Brain microvascular endothelial cell (primary cell): ENCODE data around the gene N4BP2L1.

Experiments
- DNase-seq: peaks from one replicate; pipeline ENCODE4 v3.0.0-alpha.2; 2020
- H3K27ac ChIP-seq: fragments of 250-450 bp; sonication (Bioruptor Pico); 2 replicates; pipeline ENCODE4 v1.5.1; 2020; ENCODE audit warnings: mild to moderate bottlenecking, moderate library complexity
- H3K27me3 ChIP-seq: fragments of 250-450 bp; sonication (Bioruptor Pico); replicated peaks from 2 replicates; pipeline ENCODE4 v1.5.1; 2020; ENCODE audit warnings: mild to moderate bottlenecking
- H3K36me3 ChIP-seq: fragments of 250-450 bp; sonication (Bioruptor Pico); replicated peaks from 2 replicates; pipeline ENCODE4 v1.5.1; 2020; ENCODE audit warnings: mild to moderate bottlenecking
- H3K4me3 ChIP-seq: 2 replicates; pipeline ENCODE4 v1.5.1; 2011; ENCODE audit warnings: low read depth, mild to moderate bottlenecking, control low read depth, low read length, moderate library complexity
- in situ Hi-C: cut with HindIII; loops from 2 replicates; pipeline ENCODE4 v1.10.0; 2017; ENCODE audit warnings: low sequenced_read_pairs, low pct_ligation_motif_present
- TF ChIP-seq, protein P1 (sequence below): IDR thresholded peaks from 2 replicates; pipeline ENCODE4 v1.5.1; 2011; ENCODE audit warnings: low read depth, mild to moderate bottlenecking, moderate library complexity, low read length, control low read depth, inconsistent platforms; ENCODE audit errors: missing control alignments

Gene N4BP2L1

DNA sequence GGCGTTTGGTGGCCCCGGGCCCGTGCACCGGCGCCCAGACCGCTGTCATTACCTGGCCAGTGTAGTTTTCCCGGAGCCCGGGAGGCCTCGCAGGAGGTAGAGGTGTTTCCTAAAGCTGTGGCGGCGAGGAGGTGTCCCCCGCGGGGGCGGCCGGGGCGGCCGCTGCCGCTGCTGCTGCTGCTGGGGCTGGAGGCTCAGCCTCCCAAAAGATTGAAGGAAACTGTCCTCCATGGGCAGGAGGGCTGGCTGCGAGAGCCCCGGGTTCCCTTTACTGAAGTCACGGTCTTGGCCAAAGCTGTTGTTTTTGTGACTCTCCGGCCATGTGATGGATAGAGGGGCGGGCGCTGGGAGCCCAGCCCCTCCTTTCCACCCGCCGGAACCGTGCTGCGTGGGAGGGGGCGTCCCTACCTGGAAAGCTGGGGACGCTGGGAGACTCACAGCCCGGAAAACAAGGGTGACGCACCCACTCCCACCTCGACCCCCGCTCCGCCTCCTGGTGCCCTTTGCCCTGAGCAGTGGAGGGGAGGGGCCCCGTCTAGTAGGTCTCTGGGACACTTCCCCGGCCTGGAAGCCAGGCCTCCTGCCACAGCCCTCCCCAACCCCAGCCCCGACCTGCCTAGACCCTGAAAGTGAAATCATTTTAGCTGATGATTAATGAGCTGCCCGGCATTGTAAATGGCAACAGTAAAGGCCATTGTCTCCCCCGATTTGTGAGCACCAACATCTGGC, at the start of gene N4BP2L1:
Gene N4BP2L1, minus strand, starts transcription at position 279 of the 729 bp plus-strand sequence. Its CDS starts 48 bp downstream, at position 231.
- DNase-seq = peak; percentile 22
- H3K4me3 ChIP-seq = peak within 1 kb of the TSS; percentile 66
- in situ Hi-C loops = no loop called here
- H3K36me3 ChIP-seq = no peaks in the 10 kb centered on the region
- no peak within 1 kb of the TSS for H3K27ac ChIP-seq
- TF ChIP-seq, protein P1, sequence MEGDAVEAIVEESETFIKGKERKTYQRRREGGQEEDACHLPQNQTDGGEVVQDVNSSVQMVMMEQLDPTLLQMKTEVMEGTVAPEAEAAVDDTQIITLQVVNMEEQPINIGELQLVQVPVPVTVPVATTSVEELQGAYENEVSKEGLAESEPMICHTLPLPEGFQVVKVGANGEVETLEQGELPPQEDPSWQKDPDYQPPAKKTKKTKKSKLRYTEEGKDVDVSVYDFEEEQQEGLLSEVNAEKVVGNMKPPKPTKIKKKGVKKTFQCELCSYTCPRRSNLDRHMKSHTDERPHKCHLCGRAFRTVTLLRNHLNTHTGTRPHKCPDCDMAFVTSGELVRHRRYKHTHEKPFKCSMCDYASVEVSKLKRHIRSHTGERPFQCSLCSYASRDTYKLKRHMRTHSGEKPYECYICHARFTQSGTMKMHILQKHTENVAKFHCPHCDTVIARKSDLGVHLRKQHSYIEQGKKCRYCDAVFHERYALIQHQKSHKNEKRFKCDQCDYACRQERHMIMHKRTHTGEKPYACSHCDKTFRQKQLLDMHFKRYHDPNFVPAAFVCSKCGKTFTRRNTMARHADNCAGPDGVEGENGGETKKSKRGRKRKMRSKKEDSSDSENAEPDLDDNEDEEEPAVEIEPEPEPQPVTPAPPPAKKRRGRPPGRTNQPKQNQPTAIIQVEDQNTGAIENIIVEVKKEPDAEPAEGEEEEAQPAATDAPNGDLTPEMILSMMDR = no peak
- no peaks in the 10 kb centered on the region for H3K27me3 ChIP-seq

DNA sequence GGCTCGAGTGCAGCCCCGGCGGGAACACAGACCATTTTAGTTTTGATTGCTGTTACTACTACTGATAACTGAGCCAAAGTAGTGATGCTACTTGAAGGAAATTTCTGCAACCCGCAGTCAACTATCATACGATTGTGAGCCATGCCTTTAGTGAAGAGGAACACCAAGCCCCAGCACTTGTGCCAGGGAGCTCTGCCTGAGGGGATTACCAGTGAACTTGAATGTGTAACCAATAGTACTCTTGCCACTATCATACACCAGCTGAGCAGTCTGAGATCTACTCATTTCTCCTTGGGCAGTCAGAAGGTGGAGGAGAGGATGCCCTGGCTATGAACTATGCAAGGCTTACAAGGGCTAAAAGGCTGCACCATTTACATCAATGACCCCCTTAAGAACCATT, 49.0 kb upstream of the N4BP2L1 start:
- no peak for DNase-seq
- in situ Hi-C loops = no loop called here
- H3K4me3 ChIP-seq = no peak overlapping the region
- no peaks in the 10 kb centered on the region for H3K27me3 ChIP-seq
- no peak overlapping the region for H3K27ac ChIP-seq
- TF ChIP-seq, protein P1 = no peak
- no peaks in the 10 kb centered on the region for H3K36me3 ChIP-seq

DNA sequence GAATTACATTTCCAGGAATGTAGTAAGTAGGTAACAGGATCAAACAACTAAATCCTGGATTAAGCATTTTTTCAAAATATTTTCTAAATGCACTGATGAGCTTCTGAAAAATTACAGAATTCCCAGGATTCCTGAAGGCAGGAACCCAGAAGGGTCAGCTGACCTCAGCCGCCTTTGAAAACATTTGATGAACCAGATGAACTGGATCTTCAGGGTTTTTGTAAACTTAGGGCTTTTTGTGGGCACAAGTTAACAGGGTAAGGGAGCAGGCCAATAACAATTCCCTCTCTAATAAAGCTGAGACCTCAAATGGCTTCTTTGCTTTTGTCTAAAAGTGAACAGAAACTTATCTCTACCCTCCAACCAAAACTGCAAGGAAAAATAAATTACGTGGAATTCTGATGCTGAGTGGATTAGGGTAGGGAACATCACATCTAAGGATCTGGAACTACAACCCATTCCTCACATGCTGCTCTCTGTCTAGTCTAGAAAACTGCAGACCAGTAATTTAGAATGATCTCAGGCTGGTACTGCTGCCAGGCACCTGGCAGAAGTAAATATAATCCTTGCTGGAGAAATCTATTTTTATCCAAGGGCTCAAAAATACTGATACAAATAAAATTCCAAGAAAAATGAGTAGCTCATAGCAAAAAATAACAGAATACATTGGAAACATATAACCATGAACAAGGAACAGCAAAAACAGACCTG, 48.2 kb upstream of the N4BP2L1 start:
- Histone ChIP-seq H3K27ac (no peak overlapping the region), H3K36me3 (no peaks in the 10 kb centered on the region), H3K4me3 (no peak overlapping the region), H3K27me3 (no peaks in the 10 kb centered on the region)
- DNase-seq = no peak
- TF ChIP-seq, protein P1 = no peak
- in situ Hi-C loops = no loop called here

DNA sequence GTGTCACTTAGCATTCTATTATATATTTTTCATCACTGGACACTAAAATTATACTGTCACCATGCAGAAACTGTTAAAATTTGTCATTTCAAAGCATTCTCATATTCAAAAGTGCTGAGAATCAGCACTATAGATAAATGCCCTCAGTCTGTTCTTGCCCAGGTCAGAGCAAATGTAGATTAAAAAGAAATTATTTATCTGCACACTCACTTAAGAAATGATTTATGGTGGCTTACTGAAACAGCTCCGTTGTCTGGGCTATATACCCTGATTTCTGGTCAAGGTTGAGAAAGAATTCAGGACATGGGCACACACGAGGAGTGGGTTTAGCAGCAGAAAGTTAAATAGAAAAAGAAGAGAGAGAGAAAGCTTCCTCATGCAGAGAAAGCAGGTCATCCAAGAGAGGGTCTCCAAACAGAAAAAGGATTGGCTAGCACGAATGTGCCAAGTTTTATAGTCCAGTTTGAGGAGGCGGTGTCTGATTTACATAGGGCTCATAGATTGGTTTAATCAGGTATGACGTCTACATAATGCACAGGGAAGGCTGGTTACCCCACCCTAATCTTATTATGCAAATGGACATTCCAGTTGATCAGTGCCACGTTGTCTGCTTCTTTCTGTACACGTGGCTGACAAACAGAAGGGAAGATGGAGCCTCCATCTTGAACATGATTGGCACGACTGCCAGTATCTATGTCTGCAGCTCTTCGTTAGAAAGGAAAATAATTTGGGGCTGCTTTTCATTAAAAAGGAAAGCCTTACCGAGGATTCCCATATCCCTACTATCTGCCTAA, 47.3 kb upstream of the N4BP2L1 start:
- TF ChIP-seq, protein P1 = no peak
- no peaks in the 10 kb centered on the region for H3K27me3 ChIP-seq

DNA sequence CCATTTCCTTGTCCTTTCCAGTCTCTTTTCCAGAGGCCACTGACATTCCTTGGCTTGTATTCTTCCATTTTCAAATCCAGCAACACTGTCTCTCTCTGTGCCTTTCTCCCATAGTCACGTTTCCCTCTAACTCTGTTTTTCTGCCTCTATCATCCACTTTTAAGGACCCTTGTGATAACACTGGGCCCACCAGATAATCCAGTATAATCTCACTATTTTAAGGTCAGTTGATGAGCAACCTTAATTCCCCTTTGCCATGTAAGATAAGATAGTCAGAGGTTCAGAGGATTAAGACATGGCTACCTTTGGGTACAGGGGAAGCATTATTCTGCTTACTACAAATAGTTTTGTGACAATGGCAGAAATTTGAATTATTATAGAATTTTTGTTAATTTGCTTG, 45.7 kb upstream of the N4BP2L1 start:
- in situ Hi-C loops = no loop called here
- Histone ChIP-seq H3K27me3 (no peaks in the 10 kb centered on the region), H3K4me3 (no peak overlapping the region), H3K27ac (no peak overlapping the region), H3K36me3 (no peaks in the 10 kb centered on the region)
- DNase-seq = no peak
- TF ChIP-seq, protein P1 = no peak

More for the DNA sequence above, 47.3 kb upstream of the N4BP2L1 start:
- Histone ChIP-seq H3K36me3 (no peaks in the 10 kb centered on the region), H3K27ac (no peak overlapping the region), H3K4me3 (no peak overlapping the region)
- in situ Hi-C loops = no loop called here
- DNase-seq = no peak
